Vagina (tissue), 2 donors: ENCODE measurements around the gene TM9SF2.
A peak's percentile ranks its signal among the peaks of the same experiment; 100 is the strongest.

Experiments
- POLR2A ChIP-seq, 2 donors: fragments of 450-650 bp; IDR thresholded peaks; one replicate each; pipeline ENCODE4 v1.6.1; 2017; ENCODE audit warnings: antibody characterized with exemption in 2 of 2, mild to moderate bottlenecking in 2 of 2, moderate library complexity in 2 of 2
- POLR2AphosphoS5 ChIP-seq, 2 donors: sonication (generic); formaldehyde crosslinking; IDR thresholded peaks; one replicate each; pipeline ENCODE4 v1.9.0; 2017; ENCODE audit warnings: antibody characterized with exemption in 2 of 2, mild to moderate bottlenecking in 2 of 2, low read depth in 1 of 2; ENCODE audit not compliant: insufficient read depth in 1 of 2
- TF ChIP-seq, protein P1 (sequence below), 3 experiments: fragments of 450-650 bp in 2 of 3; fragments of 200-600 bp in 1 of 3; sonication (generic) in 1 of 3; IDR thresholded peaks; one replicate each; pipeline ENCODE4 v1.5.1; 2017 to 2019; ENCODE audit warnings: antibody characterized with exemption in 3 of 3, mild to moderate bottlenecking in 2 of 3, moderate library complexity in 2 of 3

DNA sequence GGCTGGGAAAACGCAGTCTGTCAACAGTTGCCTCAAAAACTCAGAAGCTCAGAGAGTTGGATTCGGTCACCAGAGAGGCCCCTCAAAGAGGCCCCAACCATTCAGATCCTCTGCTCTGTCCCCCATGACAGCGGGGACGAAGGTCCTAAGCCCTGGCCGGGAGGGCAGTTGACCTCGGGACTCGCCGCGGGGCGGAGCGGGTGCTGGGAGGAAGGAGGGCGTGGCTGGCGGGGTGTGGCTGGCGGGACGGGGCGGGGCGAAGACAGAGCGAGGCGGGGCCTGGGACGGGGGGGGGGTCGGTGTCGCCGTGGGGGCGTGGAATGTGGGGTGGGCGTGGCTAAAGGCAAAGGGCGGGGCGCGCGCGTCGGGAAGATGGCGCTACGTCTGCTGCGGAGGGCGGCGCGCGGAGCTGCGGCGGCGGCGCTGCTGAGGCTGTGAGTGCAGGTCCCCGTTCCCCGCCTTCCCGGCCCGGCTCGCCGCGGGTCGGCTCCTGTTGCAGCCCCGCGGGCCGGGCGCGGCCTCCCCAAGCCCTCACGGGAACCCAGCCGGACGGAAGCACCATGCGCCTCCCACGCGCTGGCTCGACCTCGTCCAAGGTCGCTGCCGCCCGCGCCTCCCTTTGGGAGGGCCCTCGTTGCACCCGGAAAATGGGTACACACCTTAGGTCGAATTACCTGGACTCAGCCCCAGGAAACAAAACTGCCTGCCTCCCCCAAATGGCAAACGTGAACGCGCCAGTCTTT, 105.2 kb downstream of the TM9SF2 start, which contains the start of gene CLYBL:
- TF ChIP-seq POLR2A (IDR thresholded peaks at IDR 0.05): peak in 1 of 2 donors; percentile 51
- TF ChIP-seq, protein P1, sequence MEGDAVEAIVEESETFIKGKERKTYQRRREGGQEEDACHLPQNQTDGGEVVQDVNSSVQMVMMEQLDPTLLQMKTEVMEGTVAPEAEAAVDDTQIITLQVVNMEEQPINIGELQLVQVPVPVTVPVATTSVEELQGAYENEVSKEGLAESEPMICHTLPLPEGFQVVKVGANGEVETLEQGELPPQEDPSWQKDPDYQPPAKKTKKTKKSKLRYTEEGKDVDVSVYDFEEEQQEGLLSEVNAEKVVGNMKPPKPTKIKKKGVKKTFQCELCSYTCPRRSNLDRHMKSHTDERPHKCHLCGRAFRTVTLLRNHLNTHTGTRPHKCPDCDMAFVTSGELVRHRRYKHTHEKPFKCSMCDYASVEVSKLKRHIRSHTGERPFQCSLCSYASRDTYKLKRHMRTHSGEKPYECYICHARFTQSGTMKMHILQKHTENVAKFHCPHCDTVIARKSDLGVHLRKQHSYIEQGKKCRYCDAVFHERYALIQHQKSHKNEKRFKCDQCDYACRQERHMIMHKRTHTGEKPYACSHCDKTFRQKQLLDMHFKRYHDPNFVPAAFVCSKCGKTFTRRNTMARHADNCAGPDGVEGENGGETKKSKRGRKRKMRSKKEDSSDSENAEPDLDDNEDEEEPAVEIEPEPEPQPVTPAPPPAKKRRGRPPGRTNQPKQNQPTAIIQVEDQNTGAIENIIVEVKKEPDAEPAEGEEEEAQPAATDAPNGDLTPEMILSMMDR (IDR thresholded peaks at IDR 0.05): no peak
- peak in 1 of 2 donors; percentile 35 for TF ChIP-seq POLR2AphosphoS5 (IDR thresholded peaks at IDR 0.05; ENCODE audit: insufficient read depth in 1 of 2, low read depth in 1 of 2)
